GM18517 (cell line): ENCODE results near the gene HIP1.
"Not testable (repeated sequence)": the region's sequence is repeated elsewhere in the genome, so short reads cannot be mapped to it uniquely, and the experiment has no call there.

Experiments
- ATAC-seq: cut with Tn5 transposase; IDR thresholded peaks from one replicate; pipeline ENCODE4 v1.9.1; 2021; ENCODE audit warnings: mild to moderate bottlenecking, moderate library complexity; ENCODE audit not compliant: unreplicated experiment

Gene HIP1

GRCh38 chr7:75534727-75535307 lies 203.9 kb downstream of the HIP1 start:
- no peak for ATAC-seq

GRCh38 chr7:75533926-75534325 lies 204.8 kb downstream of the HIP1 start:
- ATAC-seq, result no peak

GRCh38 chr7:75532639-75533038 lies 206.1 kb downstream of the HIP1 start:
- no peak for ATAC-seq

GRCh38 chr7:75531359-75531821 lies 207.4 kb downstream of the HIP1 start:
- no peak for ATAC-seq

- ATAC-seq, result not testable (repeated sequence)
These were observed 211.5 kb downstream of the HIP1 start for GRCh38 chr7:75527224-75527722.

GRCh38 chr7:75521727-75522126 lies 217.0 kb downstream of the HIP1 start:
- ATAC-seq, result not testable (repeated sequence)

- not testable (repeated sequence) for ATAC-seq
These were observed 219.9 kb downstream of the HIP1 start for GRCh38 chr7:75518842-75519241.

GRCh38 chr7:75509033-75509432 lies 229.7 kb downstream of the HIP1 start:
- ATAC-seq, result peak; percentile 73

GRCh38 chr7:75492020-75492419 lies 246.7 kb downstream of the HIP1 start, which contains the start of gene SPDYE5:
SPDYE5 (plus strand) TSS chr7:75492320; CDS start chr7:75494048, 1,728 bp downstream.
- ATAC-seq, result not testable (repeated sequence)

- peak; percentile 93 for ATAC-seq
These were observed 252.6 kb downstream of the HIP1 start, which contains the start of gene POM121C for GRCh38 chr7:75485979-75486643. POM121C (minus strand) TSS chr7:75486299; CDS start chr7:75441496, 44,803 bp downstream.

- ATAC-seq, result not testable (repeated sequence)
These were observed 253.3 kb downstream of the HIP1 start for GRCh38 chr7:75485355-75485978.
